Keratinocyte (primary cell): Measurements from ENCODE around the gene PYGB. TPM values are rescaled to one million over a fixed set of nuclear protein-coding genes. Genes with fewer than 3 reads are reported as not detected.

Source experiments
- DNase-seq: peaks from one replicate; pipeline ENCODE4 v3.0.0-alpha.2; 2011; ENCODE audit warnings: low read depth, missing footprints, low spot score
- FAIRE-seq: peaks from 2 replicates; lab custom pipeline; 2011; peaks lifted over from hg19 to GRCh38; lab: Jason Lieb, UNC
- H2AFZ ChIP-seq: 2 replicates; pipeline ENCODE4 v1.6.0; 2012; ENCODE audit warnings: low read length, control low read depth, inconsistent platforms; ENCODE audit not compliant: control insufficient read depth
- H3K27ac ChIP-seq: 2 replicates; pipeline ENCODE4 v1.5.1; 2011; ENCODE audit warnings: low read length; ENCODE audit not compliant: control insufficient read depth, insufficient read depth
- H3K27me3 ChIP-seq: 3 replicates; pipeline ENCODE4 v1.6.0; 2011; ENCODE audit warnings: low read length; ENCODE audit not compliant: control insufficient read depth, insufficient read depth; ENCODE audit errors: extremely low read depth
- H3K36me3 ChIP-seq, 2 experiments: 2 replicates in 1 of 2; 3 replicates in 1 of 2; pipeline ENCODE4 v1.5.1; 2011; ENCODE audit warnings: low read length in 2 of 2, mild to moderate bottlenecking in 1 of 2; ENCODE audit not compliant: control insufficient read depth in 2 of 2, insufficient read depth in 2 of 2; ENCODE audit errors: extremely low read depth in 1 of 2
- H3K4me1 ChIP-seq: 3 replicates; pipeline ENCODE4 v1.5.1; 2011; ENCODE audit warnings: low read length; ENCODE audit not compliant: control insufficient read depth, insufficient read depth; ENCODE audit errors: extremely low read depth
- H3K4me2 ChIP-seq: 3 replicates; pipeline ENCODE4 v1.6.0; 2011; ENCODE audit warnings: low read depth, low read length; ENCODE audit not compliant: control insufficient read depth, insufficient read depth; ENCODE audit errors: extremely low read depth
- H3K4me3 ChIP-seq, 3 experiments: fragments of 200-600 bp in 1 of 3; sonication (generic) in 1 of 3; 2 replicates in 2 of 3; 3 replicates in 1 of 3; pipeline ENCODE4 v1.5.1; 2011 to 2016; ENCODE audit warnings: low read length in 3 of 3, mild to moderate bottlenecking in 3 of 3, control low read depth in 2 of 3, inconsistent platforms in 1 of 3, low read depth in 1 of 3, mixed read lengths in 1 of 3, mixed run types in 1 of 3, moderate library complexity in 1 of 3; ENCODE audit not compliant: control insufficient read depth in 2 of 3, insufficient read depth in 2 of 3; ENCODE audit errors: extremely low read depth in 1 of 3
- H3K79me2 ChIP-seq: 2 replicates; pipeline ENCODE4 v1.6.0; 2012; ENCODE audit warnings: low read length; ENCODE audit not compliant: control insufficient read depth, insufficient read depth
- H3K9ac ChIP-seq: 3 replicates; pipeline ENCODE4 v1.6.0; 2011; ENCODE audit warnings: low read length; ENCODE audit not compliant: control insufficient read depth, insufficient read depth; ENCODE audit errors: extremely low read depth
- H3K9me1 ChIP-seq: 3 replicates; pipeline ENCODE4 v1.6.0; 2011; ENCODE audit warnings: low read length; ENCODE audit not compliant: control insufficient read depth, insufficient read depth; ENCODE audit errors: extremely low read depth
- H3K9me3 ChIP-seq: 2 replicates; pipeline ENCODE4 v1.5.1; 2012; ENCODE audit warnings: low read depth, low read length; ENCODE audit not compliant: control insufficient read depth
- H4K20me1 ChIP-seq: 3 replicates; pipeline ENCODE4 v1.6.0; 2011; ENCODE audit warnings: low read length; ENCODE audit not compliant: control insufficient read depth, insufficient read depth; ENCODE audit errors: extremely low read depth
- CTCF ChIP-seq, 3 experiments: IDR thresholded peaks in 1 of 3; conservative IDR thresholded peaks in 1 of 3; optimal IDR thresholded peaks in 1 of 3; 2 replicates in 2 of 3; 3 replicates in 1 of 3; pipeline versions ENCODE3 to v1.5.1; 2011; ENCODE audit warnings: low read length in 3 of 3, mild to moderate bottlenecking in 3 of 3, moderate library complexity in 2 of 3, control low read depth in 1 of 3, inconsistent platforms in 1 of 3; ENCODE audit not compliant: insufficient read depth in 2 of 3; ENCODE audit errors: extremely low read depth in 1 of 3
- EZH2 ChIP-seq: IDR thresholded peaks from one replicate; pipeline ENCODE4 v1.6.1; 2012; ENCODE audit warnings: inconsistent platforms, mild to moderate bottlenecking, low read length, moderate library complexity
- dilution Hi-C: fragments of 300-500 bp; cut with MboI; formaldehyde crosslinking; loops from one replicate; pipeline ENCODE4 v1.7.0; 2020; ENCODE audit warnings: low sequenced_read_pairs; ENCODE audit not compliant: extremely low pct_ligation_motif_present
- polyA plus RNA-seq, 5 experiments: library from polyadenylated mRNA; depleted of rRNA in 3 of 5; stranded (reverse) in 3 of 5; stranded (forward) in 1 of 5; unstranded in 1 of 5; fragments of >200 nt; gene quantifications; 1 replicate in 1 of 5; 2 replicates in 3 of 5; 3 replicates in 1 of 5; pipeline versions ENCODE4 v1.2.1 to v1.2.3, GENCODE V29; 2011 to 2012; ENCODE audit warnings: missing spikeins in 2 of 5, low read depth in 1 of 5, low replicate concordance in 1 of 5

Gene PYGB
- polyA plus RNA-seq, 1 donor (not counting 4 experiments of a cell fraction or from before 2014, with no cell fraction given) = 78.3 TPM

GRCh38 chr20:25313593-25313992, 65.7 kb downstream of the PYGB start:
- Histone ChIP-seq H2AFZ (no peak overlapping the region), H3K4me3 (no peak overlapping the region), H3K27me3 (no peaks in the 10 kb centered on the region), H3K27ac (no peak overlapping the region), H3K9me3 (no peaks in the 10 kb centered on the region), H3K9ac (no peak overlapping the region), H3K9me1 (no peaks in the 10 kb centered on the region), H3K4me2 (no peak overlapping the region), H3K36me3 (no peaks in the 10 kb centered on the region), H4K20me1 (no peaks in the 10 kb centered on the region), H3K79me2 (no peaks in the 10 kb centered on the region), H3K4me1 (peaks cover 20% of the 10 kb centered on the region)
- dilution Hi-C loops = no loop called here
- FAIRE-seq (no peak), DNase-seq (no peak)
- TF ChIP-seq EZH2 (no peak), CTCF (optimal IDR thresholded peaks at IDR 0.05 in 1 of 3, IDR thresholded peaks at IDR 0.05 in 1 of 3, conservative IDR thresholded peaks at IDR 0.05 in 1 of 3; ENCODE audit: extremely low read depth in 1 of 3, insufficient read depth in 2 of 3, low read length in 3 of 3) (no peak)

GRCh38 chr20:25314497-25315417, 66.9 kb downstream of the PYGB start:
- no peaks in the 10 kb centered on the region for H3K9me3 ChIP-seq
- no peaks in the 10 kb centered on the region for H3K27me3 ChIP-seq
- H3K36me3 ChIP-seq = no peaks in the 10 kb centered on the region
- FAIRE-seq (no peak), DNase-seq (no peak)
- no peak overlapping the region for H3K4me2 ChIP-seq
- no peak overlapping the region for H3K9ac ChIP-seq
- TF ChIP-seq EZH2 = no peak
- TF ChIP-seq CTCF (optimal IDR thresholded peaks at IDR 0.05 in 1 of 3, IDR thresholded peaks at IDR 0.05 in 1 of 3, conservative IDR thresholded peaks at IDR 0.05 in 1 of 3; ENCODE audit: extremely low read depth in 1 of 3, insufficient read depth in 2 of 3, low read length in 3 of 3) = no peak
- H3K27ac ChIP-seq = no peak overlapping the region
- H2AFZ ChIP-seq = no peak overlapping the region
- dilution Hi-C loops = no loop called here
- no peak overlapping the region for H3K4me3 ChIP-seq
- H3K9me1 ChIP-seq = no peaks in the 10 kb centered on the region
- H4K20me1 ChIP-seq = no peaks in the 10 kb centered on the region
- no peaks in the 10 kb centered on the region for H3K79me2 ChIP-seq
- peaks cover 17% of the 10 kb centered on the region for H3K4me1 ChIP-seq
